Fibroblast of pulmonary artery (primary cell): ENCODE results near the gene SLC5A7.

Experiments used
- DNase-seq: peaks from one replicate; pipeline ENCODE4 v3.0.0-alpha.2; 2010; ENCODE audit warnings: low read depth
- H3K4me3 ChIP-seq: replicated peaks from 2 replicates; pipeline ENCODE4 v1.5.1; 2011; ENCODE audit warnings: low read depth, mild to moderate bottlenecking, control low read depth, low read length, moderate library complexity
- TF ChIP-seq, protein P1 (sequence below): IDR thresholded peaks from 2 replicates; pipeline ENCODE4 v1.5.1; 2011; ENCODE audit warnings: mild to moderate bottlenecking, control low read depth, low read length, inconsistent platforms; ENCODE audit errors: missing control alignments

Gene SLC5A7

DNA sequence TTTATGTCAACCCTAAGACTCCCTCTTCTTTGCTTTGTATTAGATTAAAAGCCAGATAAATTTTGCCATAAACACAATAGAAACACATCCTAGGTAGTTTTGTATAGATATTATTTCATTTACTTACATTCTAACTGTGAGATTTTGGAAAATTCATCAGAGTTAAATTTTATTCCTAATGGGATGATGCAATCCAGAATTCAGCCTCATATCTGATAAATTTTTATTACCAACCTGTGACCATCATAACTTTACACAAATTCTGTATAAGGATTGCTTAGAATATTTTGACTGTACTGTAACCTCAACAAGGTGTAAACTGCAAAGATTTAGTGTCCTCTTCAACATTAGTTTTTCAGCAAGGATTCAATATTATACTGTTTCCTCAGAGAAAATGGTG lies 4.4 kb downstream of the SLC5A7 start:
- no peak for DNase-seq
- TF ChIP-seq, protein P1, sequence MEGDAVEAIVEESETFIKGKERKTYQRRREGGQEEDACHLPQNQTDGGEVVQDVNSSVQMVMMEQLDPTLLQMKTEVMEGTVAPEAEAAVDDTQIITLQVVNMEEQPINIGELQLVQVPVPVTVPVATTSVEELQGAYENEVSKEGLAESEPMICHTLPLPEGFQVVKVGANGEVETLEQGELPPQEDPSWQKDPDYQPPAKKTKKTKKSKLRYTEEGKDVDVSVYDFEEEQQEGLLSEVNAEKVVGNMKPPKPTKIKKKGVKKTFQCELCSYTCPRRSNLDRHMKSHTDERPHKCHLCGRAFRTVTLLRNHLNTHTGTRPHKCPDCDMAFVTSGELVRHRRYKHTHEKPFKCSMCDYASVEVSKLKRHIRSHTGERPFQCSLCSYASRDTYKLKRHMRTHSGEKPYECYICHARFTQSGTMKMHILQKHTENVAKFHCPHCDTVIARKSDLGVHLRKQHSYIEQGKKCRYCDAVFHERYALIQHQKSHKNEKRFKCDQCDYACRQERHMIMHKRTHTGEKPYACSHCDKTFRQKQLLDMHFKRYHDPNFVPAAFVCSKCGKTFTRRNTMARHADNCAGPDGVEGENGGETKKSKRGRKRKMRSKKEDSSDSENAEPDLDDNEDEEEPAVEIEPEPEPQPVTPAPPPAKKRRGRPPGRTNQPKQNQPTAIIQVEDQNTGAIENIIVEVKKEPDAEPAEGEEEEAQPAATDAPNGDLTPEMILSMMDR: no peak
- H3K4me3 ChIP-seq: no peak overlapping the region

DNA sequence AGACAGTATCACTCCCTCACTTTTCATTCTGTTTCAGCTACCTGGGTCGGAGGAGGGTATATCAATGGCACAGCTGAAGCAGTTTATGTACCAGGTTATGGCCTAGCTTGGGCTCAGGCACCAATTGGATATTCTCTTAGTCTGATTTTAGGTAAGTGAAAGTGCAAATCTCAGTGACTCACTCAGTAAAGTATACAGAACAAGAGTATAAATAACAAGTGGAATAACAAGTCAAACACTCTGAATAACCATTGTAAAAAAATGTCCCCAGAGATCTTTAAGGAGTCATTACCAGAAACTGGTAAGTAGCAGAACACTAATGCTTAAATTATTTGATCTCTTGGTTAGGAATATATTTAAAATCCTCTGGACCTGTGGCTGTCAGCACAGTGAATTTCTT lies 5.7 kb downstream of the SLC5A7 start:
- TF ChIP-seq, protein P1: no peak
- H3K4me3 ChIP-seq: no peak overlapping the region
- no peak for DNase-seq

DNA sequence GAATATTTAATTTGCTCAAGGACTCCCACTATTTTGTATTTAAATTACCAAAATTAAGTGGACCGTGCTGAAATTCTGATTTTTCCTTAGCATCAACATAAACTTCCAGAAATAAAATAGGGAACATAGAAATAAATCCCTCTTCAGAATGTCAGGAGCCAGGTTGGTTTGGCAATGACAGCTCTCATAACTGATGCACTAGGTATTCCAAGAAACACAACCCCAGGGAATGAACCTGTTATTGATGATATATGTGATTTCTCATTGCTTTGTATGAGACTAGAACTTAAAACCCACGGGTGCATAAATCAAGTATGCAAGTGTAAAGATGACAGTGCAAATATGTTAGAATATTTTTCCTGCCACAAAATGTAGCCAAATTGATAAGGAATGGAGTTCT lies 12.8 kb downstream of the SLC5A7 start:
- H3K4me3 ChIP-seq: no peak overlapping the region
- DNase-seq: no peak
- TF ChIP-seq, protein P1: no peak

DNA sequence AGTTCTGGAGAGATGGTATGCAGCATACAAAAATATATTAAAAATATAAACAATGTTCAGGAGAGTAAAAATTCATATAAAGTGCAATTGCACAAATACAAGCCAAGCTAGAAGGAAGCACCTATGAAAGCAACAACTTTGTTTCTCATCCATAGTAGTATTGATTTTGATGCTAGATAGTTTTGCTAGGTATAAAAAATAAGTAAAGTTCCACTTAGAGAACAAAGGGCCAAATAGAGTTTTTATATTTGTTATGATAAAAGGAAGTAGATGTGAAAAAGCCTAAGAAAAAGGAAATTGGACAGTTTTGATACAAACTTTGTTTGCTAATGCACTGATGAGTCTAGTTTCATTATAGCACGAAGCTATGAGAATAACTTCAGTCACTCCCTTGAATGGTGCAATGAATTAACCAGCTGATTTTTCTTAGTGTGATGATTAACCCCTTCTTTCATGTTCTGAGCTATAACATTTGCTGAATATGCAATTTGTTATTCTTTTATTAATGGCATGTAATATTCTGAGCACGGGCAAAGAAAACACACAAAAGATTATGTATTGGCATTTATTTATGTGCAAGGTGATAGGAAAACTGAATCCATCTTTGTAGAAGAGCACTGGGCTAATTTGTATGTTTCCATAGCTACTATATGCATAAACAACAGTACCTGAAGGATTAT lies 24.7 kb downstream of the SLC5A7 start:
- TF ChIP-seq, protein P1: no peak
- no peak overlapping the region for H3K4me3 ChIP-seq
- no peak for DNase-seq

DNA sequence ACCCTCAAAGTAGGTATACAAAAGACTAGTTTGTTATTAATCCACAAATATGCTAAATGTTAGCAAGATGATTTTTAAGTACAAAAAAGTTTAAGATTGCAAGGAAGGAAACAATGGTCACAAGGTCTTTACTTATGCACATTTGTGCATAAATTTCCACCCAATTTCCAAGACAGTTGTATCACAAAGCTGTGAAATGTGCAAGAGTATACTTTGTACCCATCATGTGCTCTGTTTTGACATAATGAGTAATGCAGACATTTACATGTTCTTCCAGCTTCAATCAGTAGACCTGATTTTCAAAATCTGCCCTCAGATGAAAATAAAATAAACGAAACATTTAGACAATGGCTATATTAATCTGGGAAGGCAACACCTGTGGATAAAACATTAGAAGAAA lies 27.0 kb downstream of the SLC5A7 start:
- DNase-seq: no peak
- no peak overlapping the region for H3K4me3 ChIP-seq
- TF ChIP-seq, protein P1: no peak

DNA sequence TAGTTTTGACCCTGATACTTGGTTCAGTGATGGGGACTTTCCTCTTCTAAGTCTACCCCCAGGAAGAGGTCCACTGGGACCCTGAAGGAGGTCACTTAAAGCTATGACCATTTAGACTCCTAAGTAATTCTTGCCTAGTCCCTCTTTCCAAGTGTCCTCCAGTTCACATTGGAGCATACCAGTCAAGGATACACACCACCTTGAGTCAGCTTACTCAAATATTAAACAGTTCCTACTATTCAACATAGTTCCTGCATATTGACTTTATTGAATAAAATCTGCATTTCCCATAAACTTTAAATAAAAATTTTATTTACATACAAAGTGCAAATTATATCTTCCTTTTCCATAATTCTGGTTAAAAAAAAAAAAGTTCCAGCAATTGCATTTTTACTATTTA lies 36.3 kb downstream of the SLC5A7 start:
- TF ChIP-seq, protein P1: no peak
- no peak overlapping the region for H3K4me3 ChIP-seq
- DNase-seq: no peak

DNA sequence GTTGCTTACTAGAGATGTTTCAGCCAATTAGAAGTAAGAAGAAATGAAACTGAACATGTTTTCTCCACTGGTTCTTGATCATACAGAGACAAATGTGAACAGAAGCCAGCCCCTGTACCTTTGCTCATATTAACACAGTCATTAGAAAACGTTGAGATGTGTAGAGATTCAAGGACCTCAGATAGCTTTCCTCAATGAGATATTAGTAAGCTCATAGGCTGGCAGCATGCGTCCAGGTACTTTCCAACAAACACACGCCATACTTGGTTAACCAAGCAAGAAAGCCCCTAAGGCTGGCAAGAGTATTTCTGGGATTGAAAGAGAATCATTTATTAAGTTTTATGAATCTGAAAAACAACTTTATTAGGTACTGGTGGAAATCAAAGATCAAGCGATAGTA lies 37.5 kb downstream of the SLC5A7 start:
- TF ChIP-seq, protein P1: no peak
- DNase-seq: no peak
- H3K4me3 ChIP-seq: no peak overlapping the region
